HepG2 (cell line): Measurements from ENCODE around the gene COL5A1. TPM values are rescaled to one million over a fixed set of nuclear protein-coding genes. Genes with fewer than 3 reads are reported as not detected.

ENCODE experiments used
- ATAC-seq: fragments of 200-7000 bp; cut with Tn5 transposase; 3 replicates; pipeline ENCODE4 v1.9.1; 2020; ENCODE audit warnings: mild to moderate bottlenecking, moderate library complexity
- BruUV-seq: library from RNA; stranded (reverse); fragments of 400-500 nt; replicated peaks from 2 replicates; lab custom pipeline; 2021; lab: Mats Ljungman, UMichigan
- CTCF ChIA-PET: fragments of 300-600 bp; formaldehyde crosslinking; extraction: SDS; loops from one replicate; lab custom pipeline; 2021; ENCODE audit warnings: low total read pairs, inconsistent platforms, low intra/inter-chr PET ratio; lab: Yijun Ruan, JAX
- POLR2A ChIA-PET: fragments of 350-600 bp; sonication (Branson Sonifier 250); formaldehyde crosslinking; loops from one replicate; lab custom pipeline; 2020; ENCODE audit warnings: antibody characterized with exemption, inconsistent platforms; lab: Yijun Ruan, JAX
- DNase-seq: peaks from one replicate; pipeline ENCODE4 v3.0.0-alpha.2; 2015; ENCODE audit warnings: low spot score
- FAIRE-seq: peaks from 3 replicates; lab custom pipeline; 2011; peaks lifted over from hg19 to GRCh38; lab: Jason Lieb, UNC
- H2AFZ ChIP-seq: one replicate; pipeline ENCODE4 v1.6.1; 2011; ENCODE audit warnings: low read length, inconsistent platforms
- H3K27ac ChIP-seq: fragments of 300-600 bp; 3 replicates; pipeline ENCODE4 v1.8.0; 2011; ENCODE audit warnings: mixed run types, mild to moderate bottlenecking, mixed read lengths, low read length, inconsistent platforms; ENCODE audit not compliant: insufficient read depth; ENCODE audit errors: extremely low read length
- H3K27me3 ChIP-seq, 2 experiments: fragments of 200-600 bp in 1 of 2; 2 replicates in 1 of 2; 3 replicates in 1 of 2; pipeline versions ENCODE4 v1.6.0 to v1.8.0; 2011; ENCODE audit warnings: low read length in 2 of 2, mild to moderate bottlenecking in 2 of 2, moderate library complexity in 2 of 2, inconsistent platforms in 1 of 2; ENCODE audit not compliant: insufficient read depth in 2 of 2, control insufficient read depth in 1 of 2
- H3K36me3 ChIP-seq, 2 experiments: fragments of 200-600 bp in 1 of 2; replicated peaks in 1 of 2; 2 replicates in 1 of 2; 3 replicates in 1 of 2; pipeline versions ENCODE4 v1.5.1 to v1.8.0; 2011; ENCODE audit warnings: low read length in 2 of 2, inconsistent platforms in 1 of 2; ENCODE audit not compliant: insufficient read depth in 2 of 2, control insufficient read depth in 1 of 2
- H3K4me1 ChIP-seq: 2 replicates; pipeline ENCODE4 v1.5.1; 2012; ENCODE audit warnings: low read length, inconsistent platforms; ENCODE audit not compliant: insufficient read depth
- H3K4me2 ChIP-seq: 2 replicates; pipeline ENCODE4 v1.6.0; 2011; ENCODE audit warnings: low read depth, low read length, inconsistent platforms
- H3K4me3 ChIP-seq, 3 experiments: fragments of 200-600 bp in 1 of 3; sonication (generic), shearing (Covaris generic) in 1 of 3; replicated peaks in 1 of 3; 2 replicates each; pipeline ENCODE4 v1.5.1; 2011 to 2016; ENCODE audit warnings: low read length in 3 of 3, inconsistent platforms in 2 of 3, low read depth in 2 of 3, mild to moderate bottlenecking in 2 of 3, control low read depth in 1 of 3, mixed read lengths in 1 of 3; ENCODE audit not compliant: insufficient read depth in 1 of 3
- H3K79me2 ChIP-seq: one replicate; pipeline ENCODE4 v1.6.1; 2011; ENCODE audit warnings: low read length, inconsistent platforms; ENCODE audit not compliant: insufficient read depth
- H3K9ac ChIP-seq: 2 replicates; pipeline ENCODE4 v1.6.0; 2011; ENCODE audit warnings: mild to moderate bottlenecking, low read depth, low read length, inconsistent platforms; ENCODE audit not compliant: insufficient read depth
- H3K9me3 ChIP-seq: 2 replicates; pipeline ENCODE4 v1.5.1; 2012; ENCODE audit warnings: mild to moderate bottlenecking, low read length
- H4K20me1 ChIP-seq: 2 replicates; pipeline ENCODE4 v1.6.0; 2011; ENCODE audit warnings: inconsistent platforms, mild to moderate bottlenecking, low read length, moderate library complexity; ENCODE audit not compliant: insufficient read depth
- DR1 ChIP-seq: sonication (generic); formaldehyde crosslinking; IDR thresholded peaks from 2 replicates; pipeline ENCODE4 v1.8.0; 2021; ENCODE audit warnings: mild to moderate bottlenecking, missing genetic modification reagents, inconsistent platforms
- HMG20B ChIP-seq: conservative IDR thresholded peaks from 2 replicates; pipeline ENCODE4 v1.6.1; 2016; ENCODE audit warnings: missing genetic modification reagents, missing compliant biosample characterization
- TRIM24 ChIP-seq: sonication (generic); formaldehyde crosslinking; IDR thresholded peaks from 2 replicates; pipeline ENCODE4 v1.8.0; 2022; ENCODE audit warnings: mild to moderate bottlenecking, missing genetic modification reagents
- ZMYM2 ChIP-seq: sonication (generic); formaldehyde crosslinking; IDR thresholded peaks from 2 replicates; pipeline ENCODE4 v1.8.0; 2022; ENCODE audit warnings: mild to moderate bottlenecking, missing genetic modification reagents
- ZNF121 ChIP-seq: sonication (generic); formaldehyde crosslinking; IDR thresholded peaks from 2 replicates; pipeline ENCODE4 v1.5.0; 2020; ENCODE audit warnings: mild to moderate bottlenecking, missing genetic modification reagents
- ZNF652 ChIP-seq: IDR thresholded peaks from 2 replicates; pipeline ENCODE4 v1.6.1; 2016; ENCODE audit warnings: low read depth, borderline replicate concordance
- ZNF761 ChIP-seq: sonication (generic); formaldehyde crosslinking; conservative IDR thresholded peaks from 2 replicates; pipeline ENCODE4 v1.4.0; 2020; ENCODE audit warnings: mild to moderate bottlenecking, missing genetic modification reagents
- WGBS: methylation state at CpG from one replicate; pipeline ENCODE4 v1.1.6; 2017; ENCODE audit warnings: low lambda C conversion rate; 5-methylcytosine and 5-hydroxymethylcytosine counted together
- in situ Hi-C: cut with HindIII; loops from 2 replicates; pipeline ENCODE4 v1.10.0; 2017; ENCODE audit warnings: low pct_unique_long_range_greater_than_20kb; ENCODE audit not compliant: extremely low pct_ligation_motif_present
- intact Hi-C: fragments of 100-400 bp; cut with micrococcal nuclease; formaldehyde crosslinking; loops from one replicate; pipeline ENCODE4 v1.10.0; 2022; ENCODE audit not compliant: unreplicated experiment
- polyA plus RNA-seq, 8 experiments: library from polyadenylated mRNA; depleted of rRNA in 3 of 8; stranded (reverse) in 7 of 8; unstranded in 1 of 8; fragments of >200 nt; fragmentation: Illumina TruSeq in 4 of 8; extraction: Trizol in 4 of 8; gene quantifications; 2 replicates each; pipeline versions ENCODE4 v1.2.1 to v1.2.3, GENCODE V29; 2011 to 2016; ENCODE audit warnings: low read depth in 4 of 8, missing spikeins in 1 of 8, mixed read lengths in 1 of 8; ENCODE audit not compliant: insufficient read depth in 1 of 8
- total RNA-seq, 5 experiments: library from RNA; depleted of rRNA; stranded (reverse); fragments of >200 nt; fragmentation: Illumina TruSeq; extraction: Trizol; gene quantifications; 2 replicates each; pipeline ENCODE4 v1.2.3, GENCODE V29; 2016; ENCODE audit warnings: low read depth in 1 of 5
- TF ChIP-seq, protein P1 (sequence below): IDR thresholded peaks from 2 replicates; pipeline ENCODE4 v1.6.1; 2016; ENCODE audit warnings: low read depth, missing genetic modification reagents, missing compliant biosample characterization

COL5A1 gene
- total and polyA plus RNA-seq, 2 of the 13 experiments (the other 11 are each of a cell fraction or from before 2014, with no cell fraction given), result not detected

DNA sequence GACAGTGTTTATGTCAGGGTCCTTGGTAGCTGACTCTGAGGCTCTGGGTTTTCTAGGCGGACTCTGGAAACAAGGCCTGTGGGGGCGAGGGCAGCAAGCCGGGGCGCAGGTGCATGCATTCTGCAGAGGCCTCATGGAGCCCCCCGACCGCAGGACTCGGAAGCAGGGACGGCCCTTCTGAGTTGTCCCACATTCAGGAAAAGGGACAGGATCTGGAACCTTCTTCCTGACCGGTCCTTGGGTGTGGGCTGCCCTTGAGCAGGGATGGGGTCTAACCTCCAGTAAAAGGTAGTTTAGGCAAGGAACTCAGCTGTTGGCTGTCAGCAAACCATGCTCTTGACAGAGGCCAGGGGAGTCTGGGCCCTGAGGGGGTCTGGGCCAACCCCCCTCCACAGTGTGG is 7.4 kb upstream of the COL5A1 start:
- BruUV-seq, result no TSS peak
- Histone ChIP-seq H3K36me3 (no peaks in the 10 kb centered on the region), H3K79me2 (no peaks in the 10 kb centered on the region), H3K27me3 (peaks cover 8 to 78% of the 10 kb centered on the region in 2 experiments; a peak in 3 of 5 replicates), H3K9ac (no peak overlapping the region), H3K9me3 (no peaks in the 10 kb centered on the region), H3K4me1 (no peaks in the 10 kb centered on the region), H3K27ac (no peak overlapping the region), H4K20me1 (no peaks in the 10 kb centered on the region), H2AFZ (no peak overlapping the region), H3K4me3 (no peak overlapping the region), H3K4me2 (no peak overlapping the region)
- ChIA-PET POLR2A (no interaction called here), CTCF (no interaction called here)
- intact Hi-C loops (no loop called here), in situ Hi-C loops (no loop called here)
- WGBS, result no CpG with 5 or more reads among the region's 9 CpGs
- no peak for FAIRE-seq
- no peak for DNase-seq
- TF ChIP-seq, protein P1, sequence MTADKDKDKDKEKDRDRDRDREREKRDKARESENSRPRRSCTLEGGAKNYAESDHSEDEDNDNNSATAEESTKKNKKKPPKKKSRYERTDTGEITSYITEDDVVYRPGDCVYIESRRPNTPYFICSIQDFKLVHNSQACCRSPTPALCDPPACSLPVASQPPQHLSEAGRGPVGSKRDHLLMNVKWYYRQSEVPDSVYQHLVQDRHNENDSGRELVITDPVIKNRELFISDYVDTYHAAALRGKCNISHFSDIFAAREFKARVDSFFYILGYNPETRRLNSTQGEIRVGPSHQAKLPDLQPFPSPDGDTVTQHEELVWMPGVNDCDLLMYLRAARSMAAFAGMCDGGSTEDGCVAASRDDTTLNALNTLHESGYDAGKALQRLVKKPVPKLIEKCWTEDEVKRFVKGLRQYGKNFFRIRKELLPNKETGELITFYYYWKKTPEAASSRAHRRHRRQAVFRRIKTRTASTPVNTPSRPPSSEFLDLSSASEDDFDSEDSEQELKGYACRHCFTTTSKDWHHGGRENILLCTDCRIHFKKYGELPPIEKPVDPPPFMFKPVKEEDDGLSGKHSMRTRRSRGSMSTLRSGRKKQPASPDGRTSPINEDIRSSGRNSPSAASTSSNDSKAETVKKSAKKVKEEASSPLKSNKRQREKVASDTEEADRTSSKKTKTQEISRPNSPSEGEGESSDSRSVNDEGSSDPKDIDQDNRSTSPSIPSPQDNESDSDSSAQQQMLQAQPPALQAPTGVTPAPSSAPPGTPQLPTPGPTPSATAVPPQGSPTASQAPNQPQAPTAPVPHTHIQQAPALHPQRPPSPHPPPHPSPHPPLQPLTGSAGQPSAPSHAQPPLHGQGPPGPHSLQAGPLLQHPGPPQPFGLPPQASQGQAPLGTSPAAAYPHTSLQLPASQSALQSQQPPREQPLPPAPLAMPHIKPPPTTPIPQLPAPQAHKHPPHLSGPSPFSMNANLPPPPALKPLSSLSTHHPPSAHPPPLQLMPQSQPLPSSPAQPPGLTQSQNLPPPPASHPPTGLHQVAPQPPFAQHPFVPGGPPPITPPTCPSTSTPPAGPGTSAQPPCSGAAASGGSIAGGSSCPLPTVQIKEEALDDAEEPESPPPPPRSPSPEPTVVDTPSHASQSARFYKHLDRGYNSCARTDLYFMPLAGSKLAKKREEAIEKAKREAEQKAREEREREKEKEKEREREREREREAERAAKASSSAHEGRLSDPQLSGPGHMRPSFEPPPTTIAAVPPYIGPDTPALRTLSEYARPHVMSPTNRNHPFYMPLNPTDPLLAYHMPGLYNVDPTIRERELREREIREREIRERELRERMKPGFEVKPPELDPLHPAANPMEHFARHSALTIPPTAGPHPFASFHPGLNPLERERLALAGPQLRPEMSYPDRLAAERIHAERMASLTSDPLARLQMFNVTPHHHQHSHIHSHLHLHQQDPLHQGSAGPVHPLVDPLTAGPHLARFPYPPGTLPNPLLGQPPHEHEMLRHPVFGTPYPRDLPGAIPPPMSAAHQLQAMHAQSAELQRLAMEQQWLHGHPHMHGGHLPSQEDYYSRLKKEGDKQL (CRISPR knock-in tag), result no peak
- TF ChIP-seq DR1 (CRISPR knock-in tag) (no peak), HMG20B (no peak), ZMYM2 (no peak), ZNF121 (no peak), TRIM24 (CRISPR knock-in tag) (no peak), ZNF761 (CRISPR knock-in tag) (no peak), ZNF652 (CRISPR knock-in tag) (no peak)
- no peak for ATAC-seq
